ENCODE results near the gene CACFD1.

Gene CACFD1

DNA sequence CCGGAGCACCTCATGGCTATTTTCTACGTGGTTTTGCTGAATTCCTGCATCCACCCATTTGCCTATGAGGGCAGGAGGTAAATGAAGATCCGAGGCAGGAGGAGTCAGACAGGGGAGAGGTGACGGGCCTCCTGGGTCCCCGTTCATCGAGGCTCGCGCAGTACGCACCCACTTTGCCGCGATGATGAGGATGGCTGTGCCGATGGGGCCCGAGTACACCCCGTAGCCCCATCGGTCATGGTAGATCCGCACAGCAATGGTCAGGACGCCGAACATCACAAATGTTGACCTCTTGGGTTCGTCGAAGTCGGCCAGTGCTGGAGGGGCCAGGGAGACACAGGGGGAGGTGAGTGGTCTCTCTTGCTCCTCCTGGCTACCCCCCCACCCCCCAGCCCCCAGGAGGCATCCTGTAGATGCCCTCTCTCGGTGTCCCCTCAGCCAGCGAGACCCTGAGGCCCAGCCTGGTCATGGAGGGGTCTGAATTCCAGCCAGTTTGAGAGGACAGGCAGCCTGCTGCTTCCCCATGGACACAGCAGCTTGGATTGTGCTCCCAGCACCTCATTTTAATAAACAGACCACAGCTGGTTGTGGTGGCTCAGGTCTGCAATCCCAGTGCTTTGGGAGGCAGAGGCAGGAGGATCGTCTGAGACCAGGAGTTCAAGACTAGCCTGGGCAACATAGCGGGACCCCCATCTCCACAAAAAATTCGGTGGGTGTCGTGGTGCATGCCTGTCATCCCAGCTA lies 59.1 kb downstream of the CACFD1 start:
- no peak for FAIRE-seq

- no peak for FAIRE-seq
These were observed 59.9 kb downstream of the CACFD1 start for GRCh38 chr9:133519693-133520092.

GRCh38 chr9:133520121-133520835 lies 60.5 kb downstream of the CACFD1 start:
- FAIRE-seq, result no peak
